PFSK-1 (cell line): Measurements from ENCODE around the gene TYROBP.

Experiments
- FOXP2 ChIP-seq: optimal IDR thresholded peaks from 2 replicates; pipeline ENCODE3; 2011; ENCODE audit warnings: borderline replicate concordance, control low read depth, inconsistent platforms; ENCODE audit not compliant: insufficient read depth; ENCODE audit errors: extremely low read length, extremely low read depth
- POLR2AphosphoS5 ChIP-seq: IDR thresholded peaks from 2 replicates; pipeline ENCODE4 v1.6.1; 2012; ENCODE audit warnings: low read depth, mild to moderate bottlenecking, control low read depth, low read length, moderate library complexity
- REST ChIP-seq, 2 experiments: IDR thresholded peaks; 2 replicates each; pipeline versions ENCODE4 v1.6.1 to v1.8.0; 2011 to 2012; ENCODE audit warnings: low read depth in 2 of 2, low read length in 2 of 2, control low read depth in 1 of 2, inconsistent platforms in 1 of 2, mild to moderate bottlenecking in 1 of 2, moderate library complexity in 1 of 2; ENCODE audit not compliant: insufficient read depth in 1 of 2
- SIN3A ChIP-seq: IDR thresholded peaks from 2 replicates; pipeline ENCODE4 v1.6.1; 2012; ENCODE audit warnings: mild to moderate bottlenecking, low read length, moderate library complexity, borderline replicate concordance; ENCODE audit not compliant: insufficient read depth
- TAF1 ChIP-seq: IDR thresholded peaks from 2 replicates; pipeline ENCODE4 v1.6.1; 2012; ENCODE audit warnings: low read length, control low read depth, borderline replicate concordance; ENCODE audit not compliant: insufficient read depth

Gene TYROBP

GRCh38 chr19:35897706-35898451, 10.2 kb downstream of the TYROBP start:
- TF ChIP-seq FOXP2 (no peak), REST (IDR thresholded peaks at IDR 0.05; ENCODE audit: insufficient read depth in 1 of 2, low read depth in 2 of 2, low read length in 2 of 2) (no peak), SIN3A (no peak), TAF1 (no peak), POLR2AphosphoS5 (no peak)

GRCh38 chr19:35896643-35897040, 11.5 kb downstream of the TYROBP start:
- TF ChIP-seq POLR2AphosphoS5 = no peak
- no peak for TF ChIP-seq TAF1
- no peak for TF ChIP-seq FOXP2
- no peak for TF ChIP-seq SIN3A
- TF ChIP-seq REST (IDR thresholded peaks at IDR 0.05; ENCODE audit: insufficient read depth in 1 of 2, low read depth in 2 of 2, low read length in 2 of 2) = no peak

- no peak for TF ChIP-seq FOXP2
- no peak for TF ChIP-seq REST (IDR thresholded peaks at IDR 0.05; ENCODE audit: insufficient read depth in 1 of 2, low read depth in 2 of 2, low read length in 2 of 2)
- no peak for TF ChIP-seq SIN3A
- TF ChIP-seq POLR2AphosphoS5 = no peak
- no peak for TF ChIP-seq TAF1
These were observed 12.0 kb downstream of the TYROBP start for GRCh38 chr19:35895911-35896642.

GRCh38 chr19:35894342-35894741, 13.8 kb downstream of the TYROBP start:
- TF ChIP-seq FOXP2 (no peak), SIN3A (no peak), POLR2AphosphoS5 (no peak), TAF1 (no peak), REST (IDR thresholded peaks at IDR 0.05; ENCODE audit: insufficient read depth in 1 of 2, low read depth in 2 of 2, low read length in 2 of 2) (no peak)
